NB4 (cell line): ENCODE results near the gene C2orf68.

Experiments
- CTCF ChIP-seq: IDR thresholded peaks from one replicate; pipeline ENCODE4 v1.5.1; 2012; ENCODE audit warnings: low read depth, low read length
- MAX ChIP-seq: IDR thresholded peaks from 2 replicates; pipeline ENCODE4 v1.6.1; 2011; ENCODE audit warnings: low read depth, low read length

- TF ChIP-seq CTCF: no peak
- no peak for TF ChIP-seq MAX
Observed at GRCh38 chr2:85619617-85620016, 7.8 kb upstream of the C2orf68 start.
